Activated B cell treated with CpG ODN at 0.5 μM for 24 hours (primary cell): ENCODE data around the gene OR4K14. TPM values are rescaled to one million over a fixed set of nuclear protein-coding genes. Genes with fewer than 3 reads are reported as not detected.
"Not testable (repeated sequence)": the region's sequence is repeated elsewhere in the genome, so short reads cannot be mapped to it uniquely, and the experiment has no call there.

Experiments used
- ATAC-seq: fragments of 200-7000 bp; cut with Tn5 transposase; one replicate; pipeline ENCODE4 v1.10.0; 2021; ENCODE audit warnings: low read depth, mild to moderate bottlenecking, moderate library complexity
- CTCF ChIA-PET: fragments of 350-600 bp; sonication (Branson Sonifier 250); formaldehyde crosslinking; loops from one replicate; lab custom pipeline; 2021; ENCODE audit warnings: antibody characterized with exemption; lab: Charles Lee
- POLR2A ChIA-PET: fragments of 350-600 bp; sonication (Branson Sonifier 250); formaldehyde crosslinking; loops from one replicate; lab custom pipeline; 2021; ENCODE audit warnings: antibody characterized with exemption; lab: Charles Lee
- DNase-seq: peaks from one replicate; pipeline ENCODE4 v3.0.0; 2022
- H3K27ac Mint-ChIP-seq: one replicate; pipeline ENCODE4 v1.8.0; 2020; ENCODE audit warnings: mixed read lengths
- H3K27me3 Mint-ChIP-seq: one replicate; pipeline ENCODE4 v1.8.0; 2021; ENCODE audit warnings: mixed read lengths
- H3K36me3 Mint-ChIP-seq: one replicate; pipeline ENCODE4 v1.8.0; 2021; ENCODE audit warnings: low read depth, mixed read lengths
- H3K4me1 Mint-ChIP-seq: one replicate; pipeline ENCODE4 v1.8.0; 2021; ENCODE audit warnings: mixed read lengths
- H3K4me3 Mint-ChIP-seq: one replicate; pipeline ENCODE4 v1.8.0; 2020; ENCODE audit warnings: mild to moderate bottlenecking, mixed read lengths
- H3K9me3 Mint-ChIP-seq: one replicate; pipeline ENCODE4 v1.8.0; 2020; ENCODE audit warnings: mixed read lengths
- CTCF ChIP-seq: fragments of 200-600 bp; IDR thresholded peaks from one replicate; pipeline ENCODE4 v1.8.0; 2022; ENCODE audit warnings: antibody characterized with exemption, mild to moderate bottlenecking
- intact Hi-C: fragments of 100-400 bp; cut with micrococcal nuclease; formaldehyde crosslinking; loops from one replicate; pipeline ENCODE4 v1.15.1; 2024
- total RNA-seq: library from RNA; stranded (reverse); gene quantifications from 2 replicates; pipeline ENCODE4 v1.2.3, GENCODE V29; 2022

The OR4K14 gene
- total RNA-seq, 1 donor from 2014 or later = not detected

DNA sequence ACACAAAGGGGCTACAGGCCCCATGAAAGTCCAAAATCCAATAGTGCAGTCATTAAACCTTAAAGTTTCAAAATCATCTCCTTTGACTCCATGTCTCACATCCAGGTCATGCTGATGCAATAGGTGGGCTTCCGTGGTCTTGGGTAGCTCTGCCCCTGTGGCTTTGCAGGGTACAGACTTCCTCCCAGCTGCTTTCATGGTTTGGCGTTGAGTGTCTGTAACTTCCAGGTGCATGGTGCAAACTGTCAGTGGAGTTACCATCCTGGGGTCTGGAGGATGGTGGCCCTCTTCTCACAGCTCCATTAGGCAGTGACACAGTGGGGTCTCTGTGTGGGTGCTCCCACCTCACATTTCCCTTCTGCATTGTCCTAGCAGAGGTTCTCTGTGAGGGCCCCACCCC, 25.7 kb downstream of the OR4K14 start:
- TF ChIP-seq CTCF = no peak
- intact Hi-C loops = no loop called here
- H3K4me1 Mint-ChIP-seq = no peaks in the 10 kb centered on the region
- CTCF ChIA-PET = no interaction called here
- ATAC-seq (no peak), DNase-seq (no peak)
- no peak overlapping the region for H3K4me3 Mint-ChIP-seq
- H3K9me3 Mint-ChIP-seq = peaks cover 8% of the 10 kb centered on the region
- POLR2A ChIA-PET = no interaction called here
- no peaks in the 10 kb centered on the region for H3K27me3 Mint-ChIP-seq
- H3K27ac Mint-ChIP-seq = no peak overlapping the region
- H3K36me3 Mint-ChIP-seq = no peaks in the 10 kb centered on the region

- H3K27me3 Mint-ChIP-seq = no peaks in the 10 kb centered on the region
- H3K9me3 Mint-ChIP-seq = peaks cover 4% of the 10 kb centered on the region
- no peaks in the 10 kb centered on the region for H3K36me3 Mint-ChIP-seq
- ATAC-seq = no peak
- ChIA-PET POLR2A (no interaction called here), CTCF (no interaction called here)
- no peak within 1 kb of the TSS for H3K4me3 Mint-ChIP-seq
- intact Hi-C loops = no loop called here
- no peak within 1 kb of the TSS for H3K27ac Mint-ChIP-seq
- H3K4me1 Mint-ChIP-seq = no peaks in the 10 kb centered on the region
- no peak for DNase-seq
- TF ChIP-seq CTCF = no peak
Measured at GRCh38 chr14:19975291-19975690, 43.8 kb downstream of the OR4K14 start, which contains the start of gene OR4K15. Gene OR4K15 (plus strand): TSS chr14:19975591. CDS start chr14:19975591, 0 bp downstream.

DNA sequence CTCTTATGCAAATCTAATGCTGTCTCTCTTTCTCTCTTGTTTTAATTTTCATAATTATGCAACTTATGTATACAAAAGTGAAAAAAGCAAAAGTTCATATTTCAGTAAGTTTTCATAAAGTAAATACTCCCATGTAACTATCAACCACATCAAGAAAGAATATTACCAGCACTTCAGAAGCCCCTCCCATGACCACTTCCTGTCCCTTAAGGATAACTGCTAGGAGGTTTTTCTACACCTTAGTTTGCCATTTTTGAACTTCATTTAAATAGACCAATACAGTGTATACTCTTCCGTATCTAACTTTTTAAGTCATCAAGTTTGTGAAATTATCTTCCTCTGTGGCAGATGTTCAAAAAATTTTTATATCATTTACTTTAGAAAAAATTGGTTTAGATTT, 44.3 kb downstream of the OR4K14 start:
- no peaks in the 10 kb centered on the region for H3K4me1 Mint-ChIP-seq
- H3K36me3 Mint-ChIP-seq = no peaks in the 10 kb centered on the region
- no peak overlapping the region for H3K4me3 Mint-ChIP-seq
- no peaks in the 10 kb centered on the region for H3K27me3 Mint-ChIP-seq
- peaks cover 4% of the 10 kb centered on the region for H3K9me3 Mint-ChIP-seq
- ChIA-PET CTCF (no interaction called here), POLR2A (no interaction called here)
- TF ChIP-seq CTCF = no peak
- H3K27ac Mint-ChIP-seq = no peak overlapping the region
- ATAC-seq = no peak
- intact Hi-C loops = no loop called here
- no peak for DNase-seq

GRCh38 chr14:19969735-19970134, 49.4 kb downstream of the OR4K14 start:
- DNase-seq, CTCF ChIA-PET, H3K4me1 Mint-ChIP-seq, intact Hi-C loops, H3K9me3 Mint-ChIP-seq, H3K27ac Mint-ChIP-seq, H3K4me3 Mint-ChIP-seq, H3K36me3 Mint-ChIP-seq, POLR2A ChIA-PET, H3K27me3 Mint-ChIP-seq, ATAC-seq: not testable (repeated sequence)

Other genes starting within 250 kb of the OR4K14 start
- not detected in 2 replicates for gene OR4M1, start 245.8 kb downstream of the OR4K14 start, total RNA-seq
- not detected in 2 replicates for gene OR4N2, start 215.5 kb downstream of the OR4K14 start, total RNA-seq
- not detected in 2 replicates for gene OR4K2, start 144.2 kb downstream of the OR4K14 start, total RNA-seq
- not detected in 2 replicates for gene OR4K5, start 98.7 kb downstream of the OR4K14 start, total RNA-seq
- not detected in 2 replicates for gene OR4K1, start 88.4 kb downstream of the OR4K14 start, total RNA-seq
- not detected in 2 replicates for gene OR4K15, start 43.7 kb downstream of the OR4K14 start, total RNA-seq
- gene OR4Q2, start 17.1 kb downstream of the OR4K14 start, total RNA-seq = not detected in 2 replicates
- not detected in 2 replicates for gene OR4K13, start 16.7 kb upstream of the OR4K14 start, total RNA-seq
- not detected in 2 replicates for gene OR4L1, start 40.7 kb upstream of the OR4K14 start, total RNA-seq
- not detected in 2 replicates for gene OR4K17, start 91.4 kb upstream of the OR4K14 start, total RNA-seq
- gene OR4N5, start 119.5 kb upstream of the OR4K14 start, total RNA-seq = not detected in 2 replicates
- not detected in 2 replicates for gene OR11G2, start 171.6 kb upstream of the OR4K14 start, total RNA-seq
- gene OR11H6, start 204.4 kb upstream of the OR4K14 start, total RNA-seq = not detected in 2 replicates
- not detected in 2 replicates for gene OR11H7, start 209.7 kb upstream of the OR4K14 start, total RNA-seq
- not detected in 2 replicates for gene OR11H4, start 220.0 kb upstream of the OR4K14 start, total RNA-seq